Testis (tissue), 3 donors: ENCODE data around the gene NPEPL1. TPM values are rescaled to one million over a fixed set of nuclear protein-coding genes. Genes with fewer than 3 reads are reported as not detected.
"Not testable (repeated sequence)": the region's sequence is repeated elsewhere in the genome, so short reads cannot be mapped to it uniquely, and the experiment has no call there.

Experiments
- DNase-seq: peaks from one replicate; pipeline ENCODE4 v3.0.0-alpha.2; 2019
- H3K27ac ChIP-seq, 2 donors: fragments of 200-600 bp; sonication (generic); one replicate each; pipeline ENCODE4 v1.5.1; 2019
- H3K27me3 ChIP-seq: fragments of 200-600 bp; sonication (generic); one replicate; pipeline ENCODE4 v1.5.1; 2019
- H3K36me3 ChIP-seq: fragments of 200-600 bp; sonication (generic); one replicate; pipeline ENCODE4 v1.5.1; 2017; ENCODE audit warnings: low read depth; ENCODE audit errors: missing control alignments
- H3K4me1 ChIP-seq: fragments of 200-600 bp; sonication (generic); one replicate; pipeline ENCODE4 v1.5.1; 2019
- H3K4me3 ChIP-seq, 2 donors: fragments of 200-600 bp; sonication (generic); one replicate each; pipeline ENCODE4 v1.5.1; 2017 to 2019
- H3K9me3 ChIP-seq: fragments of 200-600 bp; sonication (generic); one replicate; pipeline ENCODE4 v1.5.1; 2017
- POLR2A ChIP-seq: fragments of 450-650 bp; IDR thresholded peaks from one replicate; pipeline ENCODE4 v1.6.1; 2017; ENCODE audit warnings: antibody characterized with exemption, mild to moderate bottlenecking, moderate library complexity
- WGBS, 2 donors: methylation state at CpG; one replicate each; pipeline ENCODE4 v1.1.5; 2018; 5-methylcytosine and 5-hydroxymethylcytosine counted together
- intact Hi-C: fragments of 100-400 bp; cut with DNase I; formaldehyde crosslinking; loops from one replicate; pipeline ENCODE4 v1.15.1; 2023; ENCODE audit warnings: low total_unique reads
- polyA plus RNA-seq: library from polyadenylated mRNA; stranded (reverse); fragments of 350-450 nt; fragmentation: Illumina TruSeq; extraction: RNeasy Lipid Tissue Mini Kit (QIAGEN cat#74804); gene quantifications from one replicate; pipeline ENCODE4 v1.2.3, GENCODE V29; 2014; ENCODE audit warnings: low read depth, low replicate concordance; ENCODE audit not compliant: insufficient read depth
- total RNA-seq, 2 donors: library from RNA; depleted of rRNA; stranded (reverse); fragments of >200 nt; gene quantifications; one replicate each; pipeline ENCODE4 v1.2.3, GENCODE V29; 2016
- TF ChIP-seq, protein P1 (sequence below), 3 experiments: fragments of 450-650 bp in 2 of 3; fragments of 200-600 bp in 1 of 3; sonication (generic) in 1 of 3; IDR thresholded peaks; one replicate each; pipeline ENCODE4 v1.5.1; 2016 to 2019; ENCODE audit warnings: antibody characterized with exemption in 3 of 3, mild to moderate bottlenecking in 2 of 3, moderate library complexity in 1 of 3

NPEPL1 gene
- total and polyA plus RNA-seq, 3 donors from 2014 or later, result 47.6 to 79.9 (median 56.3) TPM

DNA sequence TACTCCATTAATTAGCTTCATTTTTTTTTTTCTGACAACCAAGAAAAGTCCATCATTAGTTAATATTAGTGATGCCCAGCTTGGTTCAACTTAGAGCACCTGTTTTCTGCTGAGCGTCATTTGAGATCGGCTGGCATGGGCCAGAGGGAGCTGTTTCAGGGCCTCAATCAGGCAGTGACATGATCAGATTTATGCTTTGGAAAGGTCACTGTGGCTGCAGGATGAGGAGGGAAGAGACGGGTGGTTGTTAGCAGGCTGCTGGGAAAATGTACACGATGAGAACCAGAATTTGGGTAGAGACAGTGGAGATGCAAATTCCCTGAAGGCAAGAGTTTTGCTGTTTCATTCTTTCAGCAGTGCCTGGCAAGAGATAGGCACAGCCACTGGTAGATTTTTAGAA, 45.9 kb upstream of the NPEPL1 start:
- Histone ChIP-seq H3K4me3 (no peak overlapping the region), H3K36me3 (no peaks in the 10 kb centered on the region), H3K9me3 (no peaks in the 10 kb centered on the region), H3K4me1 (no peaks in the 10 kb centered on the region), H3K27ac (no peak overlapping the region), H3K27me3 (no peaks in the 10 kb centered on the region)
- WGBS, 2 donors, result 76 to 85% methylated on average over 4 of the region's 4 CpGs
- DNase-seq, result peak; percentile 5
- TF ChIP-seq, protein P1, sequence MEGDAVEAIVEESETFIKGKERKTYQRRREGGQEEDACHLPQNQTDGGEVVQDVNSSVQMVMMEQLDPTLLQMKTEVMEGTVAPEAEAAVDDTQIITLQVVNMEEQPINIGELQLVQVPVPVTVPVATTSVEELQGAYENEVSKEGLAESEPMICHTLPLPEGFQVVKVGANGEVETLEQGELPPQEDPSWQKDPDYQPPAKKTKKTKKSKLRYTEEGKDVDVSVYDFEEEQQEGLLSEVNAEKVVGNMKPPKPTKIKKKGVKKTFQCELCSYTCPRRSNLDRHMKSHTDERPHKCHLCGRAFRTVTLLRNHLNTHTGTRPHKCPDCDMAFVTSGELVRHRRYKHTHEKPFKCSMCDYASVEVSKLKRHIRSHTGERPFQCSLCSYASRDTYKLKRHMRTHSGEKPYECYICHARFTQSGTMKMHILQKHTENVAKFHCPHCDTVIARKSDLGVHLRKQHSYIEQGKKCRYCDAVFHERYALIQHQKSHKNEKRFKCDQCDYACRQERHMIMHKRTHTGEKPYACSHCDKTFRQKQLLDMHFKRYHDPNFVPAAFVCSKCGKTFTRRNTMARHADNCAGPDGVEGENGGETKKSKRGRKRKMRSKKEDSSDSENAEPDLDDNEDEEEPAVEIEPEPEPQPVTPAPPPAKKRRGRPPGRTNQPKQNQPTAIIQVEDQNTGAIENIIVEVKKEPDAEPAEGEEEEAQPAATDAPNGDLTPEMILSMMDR (IDR thresholded peaks at IDR 0.05), result no peak
- no peak for TF ChIP-seq POLR2A
- intact Hi-C loops, result no loop called here

DNA sequence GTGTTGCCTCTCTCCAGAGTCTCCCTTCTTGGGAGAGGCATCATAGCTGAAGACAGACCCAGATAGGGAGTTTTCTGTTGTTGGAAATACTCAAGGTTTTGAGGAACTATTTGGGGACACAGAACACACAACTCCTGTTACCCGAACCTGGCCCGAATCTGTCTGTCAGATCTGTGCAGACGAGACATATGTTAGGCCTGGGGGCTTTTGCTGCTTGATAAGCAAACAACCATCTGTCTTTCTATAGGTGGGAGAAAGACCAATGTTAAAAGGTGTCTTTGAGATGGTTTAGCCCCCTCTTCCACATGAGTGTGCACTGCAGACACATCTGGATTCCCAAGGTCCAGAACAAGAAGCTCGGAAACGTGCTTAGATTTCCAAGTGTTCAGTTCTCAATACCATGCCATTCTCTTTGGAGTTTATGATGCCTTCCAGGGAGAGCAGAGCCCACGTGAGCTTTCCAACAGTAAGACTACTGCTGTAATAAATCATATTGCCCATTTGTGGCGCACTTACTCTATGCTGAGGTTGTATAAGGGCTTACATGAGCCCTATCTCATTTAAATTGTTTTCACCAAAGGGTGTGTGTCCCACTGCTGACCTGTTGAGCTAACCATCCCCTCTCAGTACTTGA, 45.3 kb upstream of the NPEPL1 start:
- no peaks in the 10 kb centered on the region for H3K4me1 ChIP-seq
- peak; percentile 12 for DNase-seq
- no peak overlapping the region for H3K4me3 ChIP-seq
- no peaks in the 10 kb centered on the region for H3K36me3 ChIP-seq
- H3K27me3 ChIP-seq, result no peaks in the 10 kb centered on the region
- TF ChIP-seq, protein P1 (IDR thresholded peaks at IDR 0.05), result no peak
- TF ChIP-seq POLR2A, result no peak
- H3K9me3 ChIP-seq, result no peaks in the 10 kb centered on the region
- 86 to 90% methylated on average over 7 of the region's 7 CpGs for WGBS, 2 donors
- intact Hi-C loops, result no loop called here
- H3K27ac ChIP-seq, result no peak overlapping the region

DNA sequence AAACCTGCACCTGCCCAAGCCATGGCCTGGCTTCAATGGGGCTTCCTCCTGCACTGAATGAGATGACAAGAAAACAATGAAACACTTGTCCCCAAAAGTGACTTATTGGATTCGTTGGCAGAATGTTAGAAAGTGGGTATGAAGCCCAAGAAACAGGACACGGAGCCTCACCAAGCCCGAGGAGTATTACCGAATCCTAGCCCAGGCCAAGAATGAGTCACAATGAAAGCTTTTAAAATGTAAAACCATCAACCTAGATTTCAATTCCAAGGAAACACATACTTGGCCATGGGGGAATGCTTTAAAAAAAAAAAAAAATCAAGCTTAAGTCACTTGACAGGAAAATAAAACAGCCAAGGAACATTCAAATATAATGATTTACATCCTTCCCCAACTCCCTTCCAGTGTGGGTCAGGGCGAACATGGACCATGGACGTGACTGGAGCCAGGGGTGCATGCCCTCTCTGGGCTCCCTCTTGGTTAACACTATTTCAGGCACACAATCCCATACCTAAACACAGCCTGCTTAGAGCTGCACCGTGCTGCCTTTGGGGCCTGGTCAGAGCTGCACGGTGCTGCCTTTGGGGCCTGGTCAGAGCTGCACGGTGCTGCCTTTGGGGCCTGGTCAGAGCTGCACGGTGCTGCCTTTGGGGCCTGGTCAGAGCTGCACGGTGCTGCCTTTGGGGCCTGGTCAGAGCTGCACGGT, 44.7 kb upstream of the NPEPL1 start:
- peak; percentile 10 for DNase-seq
- intact Hi-C loops, result no loop called here
- Histone ChIP-seq H3K4me3 (no peak overlapping the region), H3K36me3 (no peaks in the 10 kb centered on the region), H3K27ac (no peak overlapping the region), H3K4me1 (peaks cover 2% of the 10 kb centered on the region), H3K27me3 (no peaks in the 10 kb centered on the region), H3K9me3 (no peaks in the 10 kb centered on the region)
- TF ChIP-seq POLR2A, result no peak
- TF ChIP-seq, protein P1 (IDR thresholded peaks at IDR 0.05), result no peak
- 56 to 66% methylated on average over 7 to 8 of the region's 12 CpGs for WGBS, 2 donors

DNA sequence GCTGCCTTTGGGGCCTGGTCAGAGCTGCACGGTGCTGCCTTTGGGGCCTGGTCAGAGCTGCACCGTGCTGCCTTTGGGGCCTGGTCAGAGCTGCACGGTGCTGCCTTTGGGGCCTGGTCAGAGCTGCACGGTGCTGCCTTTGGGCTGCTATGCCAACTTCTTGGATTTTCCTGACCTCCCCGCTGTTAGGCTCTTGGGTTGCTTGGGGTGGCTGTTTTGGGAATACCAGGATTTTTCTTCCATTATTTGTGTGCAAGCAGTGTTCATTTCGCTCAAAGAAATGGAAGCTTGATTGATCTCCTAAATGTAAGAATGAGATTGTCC, 44.1 kb upstream of the NPEPL1 start:
- H3K27ac ChIP-seq, H3K4me1 ChIP-seq, H3K9me3 ChIP-seq, H3K27me3 ChIP-seq, H3K4me3 ChIP-seq, intact Hi-C loops, H3K36me3 ChIP-seq: not testable (repeated sequence)
- DNase-seq, result peak; percentile 2
- 64 to 71% methylated on average over 3 to 6 of the region's 6 CpGs for WGBS, 2 donors

DNA sequence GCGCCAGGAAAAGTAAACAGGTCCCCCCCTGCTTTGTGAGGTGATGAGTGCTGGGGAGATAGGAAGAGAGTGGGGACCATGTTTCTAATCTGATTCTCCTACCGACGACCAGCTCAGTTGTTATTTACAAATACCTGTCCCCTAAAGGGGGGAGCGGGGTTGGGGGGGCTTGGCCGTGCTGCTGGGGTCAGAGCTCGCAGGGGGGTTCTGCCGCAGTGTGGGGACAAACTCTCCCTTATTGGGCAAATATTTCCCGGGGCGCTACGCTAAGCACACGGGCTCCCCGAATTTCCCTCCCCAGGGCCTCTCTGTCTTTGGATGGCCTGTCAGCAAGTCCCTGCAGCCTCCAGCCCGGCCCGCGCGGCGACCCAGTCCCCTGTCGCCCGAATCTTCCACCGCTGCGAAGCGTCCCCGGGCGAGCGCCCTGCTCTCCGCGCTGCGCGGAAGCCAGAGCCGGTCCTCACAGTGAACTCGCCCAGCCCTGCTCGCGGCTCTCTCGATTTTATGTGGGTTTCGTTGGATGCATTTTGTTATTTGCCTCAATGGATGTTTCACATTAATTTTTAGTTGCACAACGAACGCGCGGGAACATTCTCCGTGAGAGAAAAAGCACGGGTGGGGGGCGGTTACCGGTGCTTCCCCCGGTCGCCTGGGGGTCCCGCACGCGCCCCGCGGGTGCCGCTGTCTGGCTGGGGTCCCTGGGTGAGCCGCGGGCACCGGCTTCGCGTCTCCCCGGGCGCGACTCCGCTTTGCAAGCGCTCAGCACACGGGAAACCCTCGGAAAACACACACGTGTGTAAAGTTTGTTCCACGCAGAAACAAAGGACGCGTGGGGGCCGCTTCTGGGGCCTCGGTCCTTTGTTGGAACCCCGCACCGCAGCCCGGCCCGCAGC, 43.1 kb upstream of the NPEPL1 start:
- intact Hi-C loops, result loop anchor here (10.0 kb wide), 1 partner anchor 45 kb away; no protein-coding TSS in a partner anchor
- no peaks in the 10 kb centered on the region for H3K27me3 ChIP-seq
- WGBS, 2 donors, result 37 to 47% methylated on average over 50 to 69 of the region's 73 CpGs
- no peak for DNase-seq
- H3K4me3 ChIP-seq, result peak overlapping the region; percentile 93 to 98
- no peak for TF ChIP-seq POLR2A
- TF ChIP-seq, protein P1 (IDR thresholded peaks at IDR 0.05), result no peak
- H3K4me1 ChIP-seq, result peaks cover 8% of the 10 kb centered on the region
- peak overlapping the region; percentile 15 to 90 for H3K27ac ChIP-seq
- H3K9me3 ChIP-seq, result no peaks in the 10 kb centered on the region
- no peaks in the 10 kb centered on the region for H3K36me3 ChIP-seq
